Liver (tissue), 9 donors: ENCODE data around the gene IL36A. TPM values are rescaled to one million over a fixed set of nuclear protein-coding genes. Genes with fewer than 3 reads are reported as not detected.

Source experiments
- DNase-seq: peaks from one replicate; pipeline ENCODE4 v3.0.0-alpha.2; 2017; ENCODE audit warnings: low spot score
- H3K27ac ChIP-seq, 2 donors: one replicate each; pipeline ENCODE4 v1.7.0; 2013; ENCODE audit warnings: inconsistent platforms in 2 of 2, low read length in 2 of 2, control low read depth in 1 of 2, low read depth in 1 of 2, mild to moderate bottlenecking in 1 of 2
- H3K27me3 ChIP-seq, 4 donors: one replicate each; pipeline versions ENCODE4 v1.6.1 to v1.7.0; 2013; ENCODE audit warnings: low read length in 3 of 4, inconsistent platforms in 1 of 4, mild to moderate bottlenecking in 1 of 4, moderate library complexity in 1 of 4; ENCODE audit not compliant: control insufficient read depth in 4 of 4, insufficient read depth in 4 of 4
- H3K36me3 ChIP-seq, 4 donors: one replicate each; pipeline versions ENCODE4 v1.6.1 to v1.7.0; 2013; ENCODE audit warnings: low read length in 3 of 4, mild to moderate bottlenecking in 3 of 4, low read depth in 1 of 4, moderate library complexity in 1 of 4; ENCODE audit not compliant: control insufficient read depth in 4 of 4, insufficient read depth in 3 of 4
- H3K4me1 ChIP-seq, 4 donors: one replicate each; pipeline versions ENCODE4 v1.6.1 to v1.7.0; 2013; ENCODE audit warnings: low read length in 3 of 4, mild to moderate bottlenecking in 3 of 4, moderate library complexity in 1 of 4; ENCODE audit not compliant: control insufficient read depth in 4 of 4, insufficient read depth in 4 of 4
- H3K4me3 ChIP-seq, 3 donors: one replicate each; pipeline versions ENCODE4 v1.6.1 to v1.7.0; 2013; ENCODE audit warnings: low read length in 3 of 3, control low read depth in 1 of 3, low read depth in 1 of 3, mild to moderate bottlenecking in 1 of 3
- H3K9ac ChIP-seq, 2 donors: one replicate each; pipeline ENCODE4 v1.7.0; 2013; ENCODE audit warnings: low read length in 2 of 2, mild to moderate bottlenecking in 2 of 2, moderate library complexity in 2 of 2, control low read depth in 1 of 2, low read depth in 1 of 2
- H3K9me3 ChIP-seq, 4 donors: one replicate each; pipeline versions ENCODE4 v1.6.1 to v1.7.0; 2013; ENCODE audit warnings: low read length in 3 of 4; ENCODE audit not compliant: control insufficient read depth in 4 of 4
- FOXA2 ChIP-seq: IDR thresholded peaks from 2 replicates; pipeline ENCODE4 v1.6.1; 2016; ENCODE audit warnings: antibody characterized with exemption
- GABPA ChIP-seq, 2 donors: IDR thresholded peaks in 1 of 2; conservative IDR thresholded peaks in 1 of 2; 2 replicates each; pipeline ENCODE4 v1.6.1; 2016; ENCODE audit warnings: antibody characterized with exemption in 2 of 2, mild to moderate bottlenecking in 1 of 2, moderate library complexity in 1 of 2
- HNF4A ChIP-seq, 2 donors: conservative IDR thresholded peaks; 2 replicates each; pipeline ENCODE4 v1.6.1; 2016; ENCODE audit warnings: antibody characterized with exemption in 2 of 2, mild to moderate bottlenecking in 2 of 2
- JUND ChIP-seq, 2 donors: IDR thresholded peaks; 2 replicates each; pipeline ENCODE4 v1.6.1; 2016; ENCODE audit warnings: antibody characterized with exemption in 2 of 2
- NR2F2 ChIP-seq: IDR thresholded peaks from 2 replicates; pipeline ENCODE4 v1.6.1; 2016; ENCODE audit warnings: antibody characterized with exemption
- RXRA ChIP-seq, 2 donors: IDR thresholded peaks; 2 replicates each; pipeline ENCODE4 v1.6.1; 2017 to 2018; ENCODE audit warnings: antibody characterized with exemption in 2 of 2, mild to moderate bottlenecking in 1 of 2
- SP1 ChIP-seq: IDR thresholded peaks from 2 replicates; pipeline ENCODE4 v1.6.1; 2018; ENCODE audit warnings: antibody characterized with exemption, mild to moderate bottlenecking
- YY1 ChIP-seq: IDR thresholded peaks from 2 replicates; pipeline ENCODE4 v1.6.1; 2016; ENCODE audit warnings: antibody characterized with exemption, mild to moderate bottlenecking
- WGBS: extraction: QIAGEN DNeasy Blood & Tissue Kit; methylation state at CpG from one replicate; pipeline ENCODE4 v1.1.7; 2013; 5-methylcytosine and 5-hydroxymethylcytosine counted together
- polyA plus RNA-seq, 2 donors: library from polyadenylated mRNA; stranded (reverse) in 1 of 2; unstranded in 1 of 2; fragments of 200-250 nt in 1 of 2; fragments of >200 nt in 1 of 2; fragmentation: Nextera tagmentation in 1 of 2; extraction: Ambion mirVana in 1 of 2; gene quantifications; one replicate each; pipeline versions ENCODE4 v1.2.1 to v1.2.3, GENCODE V29; 2013 to 2015
- total RNA-seq, 2 donors: library from RNA; depleted of rRNA; stranded (reverse); fragments of >200 nt; gene quantifications; one replicate each; pipeline ENCODE4 v1.2.3, GENCODE V29; 2014
- TF ChIP-seq, protein P1 (sequence below): fragments of 150-350 bp; IDR thresholded peaks from 2 replicates; pipeline ENCODE4 v1.5.1; 2017; ENCODE audit warnings: improper control_type of control experiment, low read depth, low read length; ENCODE audit not compliant: missing input control
- TF ChIP-seq, protein P2 (sequence below): IDR thresholded peaks from 2 replicates; pipeline ENCODE4 v1.6.1; 2016; ENCODE audit warnings: antibody characterized with exemption
- TF ChIP-seq, protein P3 (sequence below): IDR thresholded peaks from 2 replicates; pipeline ENCODE4 v1.6.1; 2016; ENCODE audit warnings: antibody characterized with exemption
- TF ChIP-seq, protein P4 (sequence below): IDR thresholded peaks from 2 replicates; pipeline ENCODE4 v1.6.1; 2016; ENCODE audit warnings: antibody characterized with exemption, mild to moderate bottlenecking
- TF ChIP-seq, protein P5 (sequence below): IDR thresholded peaks from 2 replicates; pipeline ENCODE4 v1.6.1; 2016; ENCODE audit warnings: antibody characterized with exemption
- donor health status: healthy.
- donor health status: healthy.
- donor health status: healthy.
- donor health status: healthy.
- donor health status: healthy.

The IL36A gene
- total and polyA plus RNA-seq, 4 donors = not detected

DNA sequence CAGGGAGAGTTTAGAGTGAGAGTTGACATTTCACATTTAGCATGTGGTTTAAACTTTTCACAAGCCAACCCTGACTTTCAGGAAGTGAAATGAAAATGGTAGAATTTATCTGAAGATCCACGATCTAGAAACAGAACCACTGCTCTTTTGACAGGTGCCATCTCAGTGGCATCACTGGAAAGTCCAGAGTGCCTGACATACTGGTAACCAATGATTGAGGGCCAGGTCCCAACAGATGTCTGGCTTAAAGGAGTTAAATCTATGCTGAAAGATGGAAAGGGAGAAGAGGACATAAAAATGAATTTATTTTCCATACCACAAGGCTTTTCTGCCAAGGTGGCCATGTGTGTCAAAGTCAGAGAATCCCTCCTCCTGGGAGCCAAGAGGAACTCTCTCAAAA lies 24.7 kb upstream of the IL36A start:
- TF ChIP-seq, protein P1, sequence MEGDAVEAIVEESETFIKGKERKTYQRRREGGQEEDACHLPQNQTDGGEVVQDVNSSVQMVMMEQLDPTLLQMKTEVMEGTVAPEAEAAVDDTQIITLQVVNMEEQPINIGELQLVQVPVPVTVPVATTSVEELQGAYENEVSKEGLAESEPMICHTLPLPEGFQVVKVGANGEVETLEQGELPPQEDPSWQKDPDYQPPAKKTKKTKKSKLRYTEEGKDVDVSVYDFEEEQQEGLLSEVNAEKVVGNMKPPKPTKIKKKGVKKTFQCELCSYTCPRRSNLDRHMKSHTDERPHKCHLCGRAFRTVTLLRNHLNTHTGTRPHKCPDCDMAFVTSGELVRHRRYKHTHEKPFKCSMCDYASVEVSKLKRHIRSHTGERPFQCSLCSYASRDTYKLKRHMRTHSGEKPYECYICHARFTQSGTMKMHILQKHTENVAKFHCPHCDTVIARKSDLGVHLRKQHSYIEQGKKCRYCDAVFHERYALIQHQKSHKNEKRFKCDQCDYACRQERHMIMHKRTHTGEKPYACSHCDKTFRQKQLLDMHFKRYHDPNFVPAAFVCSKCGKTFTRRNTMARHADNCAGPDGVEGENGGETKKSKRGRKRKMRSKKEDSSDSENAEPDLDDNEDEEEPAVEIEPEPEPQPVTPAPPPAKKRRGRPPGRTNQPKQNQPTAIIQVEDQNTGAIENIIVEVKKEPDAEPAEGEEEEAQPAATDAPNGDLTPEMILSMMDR = no peak
- TF ChIP-seq HNF4A (conservative IDR thresholded peaks at IDR 0.05) (no peak), SP1 (no peak), JUND (IDR thresholded peaks at IDR 0.05) (no peak), FOXA2 (no peak), RXRA (IDR thresholded peaks at IDR 0.05) (no peak), GABPA (IDR thresholded peaks at IDR 0.05 in 1 of 2, conservative IDR thresholded peaks at IDR 0.05 in 1 of 2) (no peak)
- TF ChIP-seq, protein P2, sequence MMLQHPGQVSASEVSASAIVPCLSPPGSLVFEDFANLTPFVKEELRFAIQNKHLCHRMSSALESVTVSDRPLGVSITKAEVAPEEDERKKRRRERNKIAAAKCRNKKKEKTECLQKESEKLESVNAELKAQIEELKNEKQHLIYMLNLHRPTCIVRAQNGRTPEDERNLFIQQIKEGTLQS = no peak
- TF ChIP-seq, protein P3, sequence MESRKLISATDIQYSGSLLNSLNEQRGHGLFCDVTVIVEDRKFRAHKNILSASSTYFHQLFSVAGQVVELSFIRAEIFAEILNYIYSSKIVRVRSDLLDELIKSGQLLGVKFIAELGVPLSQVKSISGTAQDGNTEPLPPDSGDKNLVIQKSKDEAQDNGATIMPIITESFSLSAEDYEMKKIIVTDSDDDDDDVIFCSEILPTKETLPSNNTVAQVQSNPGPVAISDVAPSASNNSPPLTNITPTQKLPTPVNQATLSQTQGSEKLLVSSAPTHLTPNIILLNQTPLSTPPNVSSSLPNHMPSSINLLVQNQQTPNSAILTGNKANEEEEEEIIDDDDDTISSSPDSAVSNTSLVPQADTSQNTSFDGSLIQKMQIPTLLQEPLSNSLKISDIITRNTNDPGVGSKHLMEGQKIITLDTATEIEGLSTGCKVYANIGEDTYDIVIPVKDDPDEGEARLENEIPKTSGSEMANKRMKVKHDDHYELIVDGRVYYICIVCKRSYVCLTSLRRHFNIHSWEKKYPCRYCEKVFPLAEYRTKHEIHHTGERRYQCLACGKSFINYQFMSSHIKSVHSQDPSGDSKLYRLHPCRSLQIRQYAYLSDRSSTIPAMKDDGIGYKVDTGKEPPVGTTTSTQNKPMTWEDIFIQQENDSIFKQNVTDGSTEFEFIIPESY = no peak
- Histone ChIP-seq H3K9ac (no peak overlapping the region), H3K4me1 (no peaks in the 10 kb centered on the region), H3K27ac (no peak overlapping the region), H3K4me3 (no peak overlapping the region), H3K9me3 (no peaks in the 10 kb centered on the region), H3K36me3 (no peaks in the 10 kb centered on the region), H3K27me3 (peaks cover 0 to 11% (median 0%) of the 10 kb centered on the region in 4 donors)
- DNase-seq = no peak
- 53% methylated on average over 1 of the region's 1 CpG for whole genome bisulfite sequencing

DNA sequence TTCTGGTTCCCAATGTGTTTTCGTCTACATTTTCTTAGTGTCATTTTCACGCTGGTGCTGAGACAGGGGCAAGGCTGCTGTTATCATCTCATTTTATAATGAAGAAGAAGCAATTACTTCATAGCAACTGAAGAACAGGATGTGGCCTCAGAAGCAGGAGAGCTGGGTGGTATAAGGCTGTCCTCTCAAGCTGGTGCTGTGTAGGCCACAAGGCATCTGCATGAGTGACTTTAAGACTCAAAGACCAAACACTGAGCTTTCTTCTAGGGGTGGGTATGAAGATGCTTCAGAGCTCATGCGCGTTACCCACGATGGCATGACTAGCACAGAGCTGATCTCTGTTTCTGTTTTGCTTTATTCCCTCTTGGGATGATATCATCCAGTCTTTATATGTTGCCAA lies 20.2 kb upstream of the IL36A start:
- TF ChIP-seq YY1 (no peak), HNF4A (conservative IDR thresholded peaks at IDR 0.05) (no peak), NR2F2 (no peak), JUND (IDR thresholded peaks at IDR 0.05) (no peak), RXRA (IDR thresholded peaks at IDR 0.05) (no peak), GABPA (IDR thresholded peaks at IDR 0.05 in 1 of 2, conservative IDR thresholded peaks at IDR 0.05 in 1 of 2) (no peak)
- TF ChIP-seq, protein P1 = no peak
- TF ChIP-seq, protein P3 = no peak
- TF ChIP-seq, protein P4, sequence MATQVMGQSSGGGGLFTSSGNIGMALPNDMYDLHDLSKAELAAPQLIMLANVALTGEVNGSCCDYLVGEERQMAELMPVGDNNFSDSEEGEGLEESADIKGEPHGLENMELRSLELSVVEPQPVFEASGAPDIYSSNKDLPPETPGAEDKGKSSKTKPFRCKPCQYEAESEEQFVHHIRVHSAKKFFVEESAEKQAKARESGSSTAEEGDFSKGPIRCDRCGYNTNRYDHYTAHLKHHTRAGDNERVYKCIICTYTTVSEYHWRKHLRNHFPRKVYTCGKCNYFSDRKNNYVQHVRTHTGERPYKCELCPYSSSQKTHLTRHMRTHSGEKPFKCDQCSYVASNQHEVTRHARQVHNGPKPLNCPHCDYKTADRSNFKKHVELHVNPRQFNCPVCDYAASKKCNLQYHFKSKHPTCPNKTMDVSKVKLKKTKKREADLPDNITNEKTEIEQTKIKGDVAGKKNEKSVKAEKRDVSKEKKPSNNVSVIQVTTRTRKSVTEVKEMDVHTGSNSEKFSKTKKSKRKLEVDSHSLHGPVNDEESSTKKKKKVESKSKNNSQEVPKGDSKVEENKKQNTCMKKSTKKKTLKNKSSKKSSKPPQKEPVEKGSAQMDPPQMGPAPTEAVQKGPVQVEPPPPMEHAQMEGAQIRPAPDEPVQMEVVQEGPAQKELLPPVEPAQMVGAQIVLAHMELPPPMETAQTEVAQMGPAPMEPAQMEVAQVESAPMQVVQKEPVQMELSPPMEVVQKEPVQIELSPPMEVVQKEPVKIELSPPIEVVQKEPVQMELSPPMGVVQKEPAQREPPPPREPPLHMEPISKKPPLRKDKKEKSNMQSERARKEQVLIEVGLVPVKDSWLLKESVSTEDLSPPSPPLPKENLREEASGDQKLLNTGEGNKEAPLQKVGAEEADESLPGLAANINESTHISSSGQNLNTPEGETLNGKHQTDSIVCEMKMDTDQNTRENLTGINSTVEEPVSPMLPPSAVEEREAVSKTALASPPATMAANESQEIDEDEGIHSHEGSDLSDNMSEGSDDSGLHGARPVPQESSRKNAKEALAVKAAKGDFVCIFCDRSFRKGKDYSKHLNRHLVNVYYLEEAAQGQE = no peak
- TF ChIP-seq, protein P5, sequence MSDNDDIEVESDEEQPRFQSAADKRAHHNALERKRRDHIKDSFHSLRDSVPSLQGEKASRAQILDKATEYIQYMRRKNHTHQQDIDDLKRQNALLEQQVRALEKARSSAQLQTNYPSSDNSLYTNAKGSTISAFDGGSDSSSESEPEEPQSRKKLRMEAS = no peak
- Histone ChIP-seq H3K9me3 (peaks cover 0 to 9% (median 1%) of the 10 kb centered on the region in 4 donors), H3K27me3 (peaks cover 0 to 4% (median 0%) of the 10 kb centered on the region in 4 donors), H3K36me3 (no peaks in the 10 kb centered on the region), H3K4me1 (no peaks in the 10 kb centered on the region), H3K4me3 (no peak overlapping the region), H3K27ac (no peak overlapping the region), H3K9ac (no peak overlapping the region)
- 89% methylated on average over 5 of the region's 5 CpGs for WGBS
- DNase-seq = no peak
